ENCODE results near the gene MAP4K1. TPM values are rescaled to one million over a fixed set of nuclear protein-coding genes. Genes with fewer than 3 reads are reported as not detected.
"Not testable (repeated sequence)": the region's sequence is repeated elsewhere in the genome, so short reads cannot be mapped to it uniquely, and the experiment has no call there.

Gene MAP4K1
- total and polyA plus RNA-seq, 9 donors: 0.95 to 6.1 (median 2.6) TPM

DNA sequence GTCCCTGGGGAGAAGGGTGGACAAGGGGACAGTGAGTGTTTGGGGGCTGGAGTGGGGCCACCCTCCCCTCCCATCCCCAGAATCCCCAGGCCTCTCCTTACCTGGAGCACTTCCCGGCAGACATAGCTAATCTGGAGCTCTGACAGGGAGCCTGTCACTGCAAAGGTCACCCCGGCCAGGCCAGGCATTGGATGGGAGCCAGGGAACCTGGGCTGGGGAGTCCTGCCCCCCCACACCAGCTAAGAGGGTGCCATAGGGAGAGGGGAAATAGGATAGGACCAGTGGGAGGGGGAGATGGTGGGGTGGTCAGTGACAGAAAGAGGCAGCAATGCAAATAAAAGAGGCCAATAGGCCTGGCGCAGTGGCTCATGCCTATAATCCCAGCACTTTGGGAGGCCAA lies 3.5 kb downstream of the MAP4K1 start:
- intact Hi-C loops (cut with DNase I): no loop called here
- no peaks in the 10 kb centered on the region for H3K9me3 ChIP-seq
- H3K27ac ChIP-seq: no peak overlapping the region
- H3K4me3 ChIP-seq: no peak overlapping the region
- no peaks in the 10 kb centered on the region for H3K27me3 ChIP-seq
- TF ChIP-seq POLR2A (IDR thresholded peaks at IDR 0.05) (no peak), CTCF (IDR thresholded peaks at IDR 0.05) (no peak), EP300 (IDR thresholded peaks at IDR 0.05) (no peak)
- H3K4me1 ChIP-seq (ENCODE audit: insufficient read depth): peaks cover 5% of the 10 kb centered on the region
- no peaks in the 10 kb centered on the region for H3K36me3 ChIP-seq
- peak in 1 of 5 donors; percentile 24 for DNase-seq
- 63 to 70% (median 64%) methylated on average over 3 of the region's 3 CpGs for WGBS, 3 donors

DNA sequence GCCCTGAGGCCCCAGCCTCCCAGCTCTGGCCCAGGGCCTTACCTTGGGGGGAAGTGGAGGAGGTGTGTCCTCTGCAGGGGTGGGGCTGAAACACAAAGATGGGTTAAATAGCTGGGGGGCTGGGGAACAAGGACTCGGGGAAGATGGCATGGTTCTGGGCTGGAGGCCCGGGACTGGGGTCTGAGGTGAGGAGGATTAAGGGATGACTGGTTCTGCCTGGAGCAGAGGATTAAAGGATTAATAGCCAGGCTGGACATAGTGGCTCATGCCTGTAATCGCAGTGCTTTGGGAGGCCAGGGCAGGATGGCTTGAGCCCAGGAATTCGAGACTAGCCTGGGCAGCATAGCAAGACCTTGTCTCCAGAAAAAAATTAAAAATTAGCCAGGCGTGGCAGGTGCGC lies 11.6 kb downstream of the MAP4K1 start:
- H3K4me3 ChIP-seq: no peak overlapping the region
- intact Hi-C loops (cut with DNase I): loop anchor here in 1 of 4 donors (10.0 kb wide), 1 partner anchor 91 kb away; no protein-coding TSS in a partner anchor

DNA sequence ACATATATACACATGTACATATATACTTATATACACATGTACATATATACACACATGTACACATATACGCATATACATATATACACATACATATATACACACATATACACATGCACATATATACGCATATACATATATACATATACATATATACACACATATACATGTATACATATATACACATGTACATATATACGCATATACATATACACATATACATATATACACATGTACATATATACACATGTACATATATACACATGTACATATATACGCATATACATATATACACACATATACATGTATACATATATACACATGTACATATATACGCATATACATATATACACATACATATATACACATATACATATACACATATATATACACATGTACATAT lies 14.9 kb downstream of the MAP4K1 start:
- H3K27me3 ChIP-seq; H3K9me3 ChIP-seq; H3K36me3 ChIP-seq; H3K4me3 ChIP-seq; DNase-seq; H3K27ac ChIP-seq; H3K4me1 ChIP-seq (ENCODE audit: insufficient read depth): not testable (repeated sequence)
- 94 to 96% (median 95%) methylated on average over 5 of the region's 5 CpGs for WGBS, 3 donors
- intact Hi-C loops (cut with DNase I): loop anchor here in 1 of 4 donors (10.0 kb wide), 1 partner anchor 88 kb away; no protein-coding TSS in a partner anchor

More for the DNA sequence above, 11.6 kb downstream of the MAP4K1 start:
- 74 to 83% (median 76%) methylated on average over 6 of the region's 6 CpGs for WGBS, 3 donors
- no peaks in the 10 kb centered on the region for H3K36me3 ChIP-seq
- no peak overlapping the region for H3K27ac ChIP-seq
- no peak for TF ChIP-seq CTCF (IDR thresholded peaks at IDR 0.05)
- no peak for TF ChIP-seq POLR2A (IDR thresholded peaks at IDR 0.05)
- no peak for TF ChIP-seq EP300 (IDR thresholded peaks at IDR 0.05)
- no peak for DNase-seq
- no peaks in the 10 kb centered on the region for H3K9me3 ChIP-seq
- no peaks in the 10 kb centered on the region for H3K27me3 ChIP-seq
- no peaks in the 10 kb centered on the region for H3K4me1 ChIP-seq (ENCODE audit: insufficient read depth)

DNA sequence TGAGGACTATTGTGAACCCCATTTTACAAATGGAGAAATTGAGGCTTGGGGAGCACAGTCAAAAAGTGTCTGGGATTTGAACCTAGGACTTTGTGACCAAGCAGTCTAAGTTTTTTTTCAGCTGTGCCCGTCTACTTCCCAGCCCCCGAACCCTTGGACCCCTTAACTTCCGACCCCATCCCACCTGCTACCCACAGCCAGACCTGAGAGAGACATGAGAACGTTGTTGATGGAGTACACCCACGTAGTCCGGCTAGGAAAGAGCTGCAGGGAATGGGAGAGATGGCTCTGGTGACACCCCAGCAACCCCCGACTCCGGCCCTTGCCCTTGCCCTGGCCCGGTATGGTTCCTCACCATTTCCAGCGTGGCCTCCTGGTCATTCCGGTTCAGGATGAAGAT lies 18.0 kb downstream of the MAP4K1 start:
- intact Hi-C loops (cut with DNase I): loop anchor here in 1 of 4 donors (10.0 kb wide), 1 partner anchor 85 kb away; no protein-coding TSS in a partner anchor
- TF ChIP-seq CTCF (IDR thresholded peaks at IDR 0.05) (no peak), POLR2A (IDR thresholded peaks at IDR 0.05) (no peak), EP300 (IDR thresholded peaks at IDR 0.05) (no peak)
- 77 to 82% (median 82%) methylated on average over 11 of the region's 11 CpGs for WGBS, 3 donors
- no peaks in the 10 kb centered on the region for H3K4me1 ChIP-seq (ENCODE audit: insufficient read depth)
- no peak for DNase-seq
- no peak overlapping the region for H3K4me3 ChIP-seq
- H3K36me3 ChIP-seq: no peaks in the 10 kb centered on the region
- no peaks in the 10 kb centered on the region for H3K9me3 ChIP-seq
- no peaks in the 10 kb centered on the region for H3K27me3 ChIP-seq
- H3K27ac ChIP-seq: no peak overlapping the region

DNA sequence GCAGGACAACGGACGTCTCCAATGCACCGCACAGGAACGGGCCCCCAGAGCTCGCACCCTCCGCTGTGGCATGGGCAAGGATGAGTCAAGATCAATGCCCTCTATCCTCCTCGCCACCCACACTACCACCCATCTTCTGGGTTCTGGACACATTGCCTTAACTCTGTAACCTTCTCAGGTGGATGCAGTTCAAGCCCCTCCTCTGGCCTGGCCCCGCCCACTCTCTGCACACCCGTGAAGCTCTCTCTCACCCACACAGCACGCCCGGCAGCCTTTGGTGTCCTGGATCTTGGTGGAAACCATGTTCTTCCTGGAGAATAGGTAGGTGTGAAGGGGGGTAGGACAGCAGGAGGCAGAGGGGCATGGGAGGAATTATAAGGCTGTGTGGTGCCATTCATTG lies 20.7 kb downstream of the MAP4K1 start:
- no peaks in the 10 kb centered on the region for H3K9me3 ChIP-seq
- 73 to 80% (median 75%) methylated on average over 11 of the region's 11 CpGs for WGBS, 3 donors
- no peaks in the 10 kb centered on the region for H3K36me3 ChIP-seq
- no peak overlapping the region for H3K4me3 ChIP-seq
- no peaks in the 10 kb centered on the region for H3K27me3 ChIP-seq
- no peaks in the 10 kb centered on the region for H3K4me1 ChIP-seq (ENCODE audit: insufficient read depth)
- H3K27ac ChIP-seq: no peak overlapping the region
- no peak for DNase-seq
- intact Hi-C loops (cut with DNase I): no loop called here
- TF ChIP-seq EP300 (IDR thresholded peaks at IDR 0.05): no peak
- TF ChIP-seq CTCF (IDR thresholded peaks at IDR 0.05): no peak
- no peak for TF ChIP-seq POLR2A (IDR thresholded peaks at IDR 0.05)
